LNCaP clone FGC (cell line): ENCODE measurements around the gene TNK2.

ENCODE experiments used
- DNase-seq: peaks from one replicate; pipeline ENCODE4 v3.0.0-alpha.2; 2011; ENCODE audit warnings: low read depth
- H3K4me3 ChIP-seq: 2 replicates; pipeline ENCODE4 v1.5.1; 2011; ENCODE audit warnings: mild to moderate bottlenecking, low read depth, low read length, control low read depth
- CTCF ChIP-seq: IDR thresholded peaks from 2 replicates; pipeline ENCODE4 v1.5.1; 2012; ENCODE audit warnings: mild to moderate bottlenecking; ENCODE audit not compliant: control insufficient read depth, insufficient read depth; ENCODE audit errors: extremely low read depth

The TNK2 gene

DNA sequence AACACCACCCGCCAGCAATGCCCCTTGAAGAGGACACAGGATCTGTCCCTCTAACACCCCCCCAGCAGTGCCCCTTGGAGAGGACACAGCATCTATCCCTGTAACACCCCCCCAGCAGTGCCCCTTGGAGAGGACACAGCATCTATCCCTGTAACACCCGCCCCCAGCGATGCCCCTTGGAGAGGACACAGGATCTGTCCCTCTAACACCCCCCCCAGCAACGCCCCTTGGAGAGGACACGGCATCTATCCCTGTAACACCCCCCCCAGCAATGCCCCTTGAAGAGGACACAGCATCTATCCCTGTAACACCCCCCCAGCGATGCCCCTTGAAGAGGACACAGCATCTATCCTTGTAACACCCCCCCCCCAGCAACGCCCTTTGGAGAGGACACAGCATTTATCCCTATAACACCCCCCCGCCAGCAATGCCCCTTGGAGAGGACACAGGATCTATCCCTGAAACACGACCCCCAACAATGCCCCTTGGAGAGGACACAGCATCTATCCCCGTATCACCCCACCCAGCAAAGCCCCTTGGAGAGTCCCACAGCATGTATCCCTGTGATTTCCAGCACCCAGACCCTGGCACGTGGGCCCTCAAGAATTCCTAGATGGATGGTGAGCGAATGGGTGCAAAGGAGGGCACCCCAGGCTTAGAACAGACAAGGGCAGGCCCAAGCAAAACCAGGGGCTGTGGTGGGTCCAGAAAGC lies 26.9 kb downstream of the TNK2 start:
- DNase-seq, result no peak
- H3K4me3 ChIP-seq, result no peak overlapping the region
- TF ChIP-seq CTCF, result no peak

GRCh38 chr3:195880037-195880431 lies 28.3 kb downstream of the TNK2 start:
- H3K4me3 ChIP-seq, result no peak overlapping the region
- DNase-seq, result no peak
- TF ChIP-seq CTCF, result no peak

DNA sequence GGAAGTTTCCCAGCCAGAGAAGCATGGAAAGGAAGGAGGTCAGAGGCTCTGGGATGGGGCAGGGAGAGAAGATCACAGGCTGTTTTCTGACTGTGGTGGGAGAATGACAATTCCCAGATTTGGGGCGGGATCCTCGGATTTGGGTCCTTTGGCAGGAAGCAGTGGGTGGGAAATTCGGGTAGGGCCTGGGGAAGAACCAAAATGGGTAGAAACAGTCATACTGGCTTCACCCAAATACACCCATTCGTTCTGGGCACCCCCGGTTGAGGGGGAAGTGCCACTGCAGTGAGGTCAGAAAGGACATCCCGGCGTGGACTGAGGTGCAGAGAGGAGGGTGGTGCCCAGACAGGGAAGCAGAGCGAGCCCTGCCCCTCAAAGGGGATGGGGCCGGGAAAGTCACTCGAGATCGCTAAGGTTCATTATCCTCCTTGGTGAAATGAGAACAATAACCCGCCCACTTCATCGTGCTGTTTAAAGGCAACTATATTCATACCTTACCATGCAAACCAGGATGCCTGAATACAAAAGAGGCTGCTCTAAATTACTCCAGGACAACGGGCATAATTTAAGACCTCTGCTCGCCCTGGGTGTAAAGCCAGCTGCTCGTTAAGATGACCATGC lies 28.8 kb downstream of the TNK2 start:
- no peak for TF ChIP-seq CTCF
- H3K4me3 ChIP-seq, result no peak overlapping the region
- DNase-seq, result no peak

GRCh38 chr3:195878424-195879274 lies 29.7 kb downstream of the TNK2 start:
- DNase-seq, result no peak
- TF ChIP-seq CTCF, result no peak
- H3K4me3 ChIP-seq, result no peak overlapping the region

GRCh38 chr3:195877767-195878423 lies 30.5 kb downstream of the TNK2 start:
- DNase-seq, result no peak
- no peak for TF ChIP-seq CTCF
- H3K4me3 ChIP-seq, result no peak overlapping the region

DNA sequence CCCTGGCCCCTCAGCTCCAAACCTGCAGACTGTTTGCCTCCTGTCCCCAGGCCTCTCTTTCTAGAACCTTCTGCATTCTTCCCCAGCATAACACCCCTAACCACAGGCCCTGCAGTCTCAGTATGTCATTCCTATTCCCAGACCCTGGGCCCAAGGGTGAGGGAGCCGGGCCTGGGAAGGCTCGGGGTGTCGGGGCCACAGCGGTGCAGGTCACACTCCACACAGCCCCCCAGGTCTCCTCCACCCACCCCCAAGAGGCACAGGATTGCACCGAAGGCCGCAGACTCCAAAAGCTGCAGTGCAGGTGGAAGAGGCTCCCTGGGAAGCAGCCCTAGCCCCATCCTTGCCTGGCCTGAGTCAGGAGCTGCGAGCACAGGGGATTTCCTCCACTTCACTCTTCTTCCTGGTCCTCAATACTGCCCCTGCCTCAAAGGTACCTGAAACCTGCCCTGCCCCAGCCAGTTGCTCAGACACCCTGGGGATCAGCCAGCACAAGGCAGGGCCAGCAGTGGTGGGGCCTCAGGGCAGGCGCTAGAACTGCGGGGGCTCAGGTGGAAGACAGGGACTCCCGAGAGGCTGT lies 31.1 kb downstream of the TNK2 start:
- no peak for TF ChIP-seq CTCF
- no peak overlapping the region for H3K4me3 ChIP-seq
- DNase-seq, result no peak
